GF-D8 (cell line): ENCODE data around the gene MARCKSL1.

Experiments
- DNase-seq: peaks from one replicate; lab custom pipeline; 2025; lab: John Stamatoyannopoulos, UW

MARCKSL1 gene

DNA sequence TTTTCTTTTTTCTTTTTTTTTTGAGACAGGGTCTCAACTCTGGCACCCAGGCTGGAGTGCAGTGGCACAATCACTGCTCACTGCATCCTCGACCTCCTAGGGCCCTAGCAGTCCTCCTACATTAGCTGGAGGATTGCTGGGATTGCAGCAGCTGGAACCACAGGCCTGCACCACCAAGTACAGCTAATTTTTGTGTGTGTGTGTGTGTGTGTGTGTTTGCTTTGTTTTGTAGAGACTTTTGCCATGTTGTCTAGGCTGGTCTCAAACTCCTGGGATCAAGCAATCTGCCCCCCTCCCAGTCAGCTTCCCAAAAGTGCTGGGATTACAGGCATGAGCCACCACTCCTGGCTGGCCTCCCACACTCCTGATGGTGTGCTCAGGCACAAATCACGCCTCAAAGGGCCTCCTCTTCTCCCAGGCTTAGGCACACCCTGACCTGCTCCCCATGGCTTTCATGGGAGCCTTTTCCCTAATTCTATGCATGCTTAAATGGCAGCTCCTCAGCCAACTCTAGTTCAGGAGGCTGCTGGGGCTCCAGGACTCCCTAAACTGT lies 16.9 kb upstream of the MARCKSL1 start:
- no peak for DNase-seq

DNA sequence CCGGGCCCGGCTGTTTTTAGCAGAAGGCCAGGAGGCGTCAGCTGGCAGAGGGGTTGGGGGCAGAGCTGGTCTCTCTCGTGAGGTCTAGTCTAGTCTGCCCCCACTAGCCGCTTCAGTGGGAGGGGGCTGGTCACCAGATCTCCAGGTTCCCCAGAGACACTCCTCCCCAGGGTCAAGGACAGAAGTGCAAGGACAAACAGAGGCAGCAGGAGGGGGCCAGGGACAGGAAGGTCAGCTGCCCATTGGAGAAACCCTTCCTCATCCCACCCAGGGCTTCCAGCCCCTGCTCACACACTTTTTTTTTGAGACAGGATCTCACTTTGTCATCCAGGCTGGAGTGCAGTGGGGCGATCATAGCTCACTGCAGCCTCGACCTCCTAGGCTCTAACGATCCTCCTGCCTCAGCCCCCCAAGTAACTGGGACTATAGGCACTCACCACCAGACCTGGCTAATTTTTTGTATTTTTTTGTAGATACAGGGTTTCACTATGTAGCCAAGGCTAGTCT lies 16.3 kb upstream of the MARCKSL1 start:
- no peak for DNase-seq

DNA sequence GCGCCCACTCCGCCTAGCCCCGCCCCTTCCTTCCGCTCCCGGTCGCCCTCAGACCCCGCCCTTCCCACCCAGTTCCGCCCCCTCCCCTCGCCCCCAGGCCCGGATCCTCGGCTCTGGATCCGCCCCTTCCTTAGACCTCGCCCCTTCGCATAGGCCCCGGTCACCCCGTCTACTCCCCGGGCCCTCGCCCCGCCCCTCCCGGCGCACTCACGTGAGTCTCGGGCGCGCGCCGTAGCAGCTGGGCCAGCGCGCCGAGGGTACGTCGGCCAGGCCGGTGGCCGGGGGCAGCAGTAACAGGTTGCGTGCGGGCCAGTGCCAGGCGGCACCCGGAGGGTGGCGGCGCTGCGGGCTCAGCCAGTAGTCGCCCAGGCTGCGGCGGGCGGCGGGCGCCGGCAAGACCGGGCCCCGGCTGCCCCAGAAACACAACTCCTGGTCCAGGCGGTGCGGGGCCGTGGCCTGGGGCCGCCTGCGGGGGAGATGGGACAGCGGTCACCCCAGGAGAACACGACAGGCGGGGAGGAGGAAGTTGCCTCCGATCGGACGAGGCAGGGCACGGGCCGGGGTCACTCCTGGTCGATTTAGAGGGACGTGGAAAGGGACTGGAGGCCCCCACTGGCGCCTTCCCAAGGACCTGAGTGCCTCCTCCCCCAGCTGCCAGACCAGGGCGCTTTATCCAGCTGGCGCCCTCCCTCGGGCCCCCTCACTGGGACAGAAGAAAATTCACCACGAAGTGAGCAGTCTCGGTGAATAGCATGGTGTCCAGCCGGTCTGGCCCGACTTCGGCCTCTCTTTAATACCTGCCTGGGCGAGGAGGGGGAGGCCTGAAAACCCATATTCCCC lies 15.6 kb upstream of the MARCKSL1 start:
- DNase-seq, result peak; percentile 76

DNA sequence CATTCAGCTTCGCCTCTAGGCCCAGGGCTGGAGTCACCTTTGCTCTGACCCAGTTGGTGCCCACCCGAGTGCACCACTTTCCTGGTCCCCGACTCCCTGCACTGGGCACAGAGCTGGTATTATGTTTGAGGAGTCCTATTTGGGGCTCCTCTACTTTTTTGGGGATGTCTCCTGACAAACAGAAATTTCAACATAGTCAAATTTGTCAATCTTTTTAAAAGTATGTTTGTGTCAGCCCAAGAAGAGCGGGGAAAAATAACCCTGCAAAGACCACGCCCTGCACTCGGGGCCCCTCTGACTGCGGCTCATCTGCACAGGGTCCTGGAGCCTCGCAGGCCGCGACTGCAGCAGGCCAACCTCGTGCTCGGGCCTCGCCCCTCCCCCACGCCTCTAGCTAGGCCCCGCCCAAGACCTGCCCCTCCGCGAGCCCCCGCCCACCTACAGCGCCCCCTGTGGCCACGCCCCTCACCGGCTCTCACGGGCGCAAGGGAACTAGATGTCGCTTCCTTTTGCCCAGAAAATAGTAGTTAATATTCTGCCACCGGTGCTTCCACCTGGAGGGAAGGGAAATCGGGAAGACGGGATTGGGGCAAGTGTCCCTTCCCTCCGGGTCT lies 14.9 kb upstream of the MARCKSL1 start:
- DNase-seq, result peak; percentile 61

DNA sequence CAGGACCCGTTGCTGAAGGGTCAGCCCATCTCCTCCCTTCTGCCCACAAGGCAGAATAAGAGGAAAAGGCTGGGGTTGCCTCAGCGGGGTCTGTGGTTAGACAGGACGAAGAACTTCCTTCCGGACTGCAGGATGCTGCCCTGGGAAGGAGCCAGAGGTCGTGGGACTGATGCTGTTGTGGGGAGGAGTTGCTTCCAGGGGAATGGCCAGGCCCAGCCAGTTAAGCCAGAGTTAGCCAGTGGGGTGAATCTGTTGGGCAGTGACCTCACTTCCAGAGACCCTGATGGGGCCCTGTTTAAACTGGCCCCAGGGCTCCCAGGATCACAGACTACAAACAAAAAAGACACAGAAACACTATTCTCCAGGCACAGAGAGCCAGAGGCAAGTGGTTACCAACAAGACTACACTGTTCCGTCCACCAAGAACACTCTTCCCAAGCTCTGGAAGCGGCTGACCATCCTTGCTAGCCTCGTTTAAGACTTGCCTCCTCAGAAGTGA lies 13.2 kb upstream of the MARCKSL1 start:
- DNase-seq, result peak; percentile 76

DNA sequence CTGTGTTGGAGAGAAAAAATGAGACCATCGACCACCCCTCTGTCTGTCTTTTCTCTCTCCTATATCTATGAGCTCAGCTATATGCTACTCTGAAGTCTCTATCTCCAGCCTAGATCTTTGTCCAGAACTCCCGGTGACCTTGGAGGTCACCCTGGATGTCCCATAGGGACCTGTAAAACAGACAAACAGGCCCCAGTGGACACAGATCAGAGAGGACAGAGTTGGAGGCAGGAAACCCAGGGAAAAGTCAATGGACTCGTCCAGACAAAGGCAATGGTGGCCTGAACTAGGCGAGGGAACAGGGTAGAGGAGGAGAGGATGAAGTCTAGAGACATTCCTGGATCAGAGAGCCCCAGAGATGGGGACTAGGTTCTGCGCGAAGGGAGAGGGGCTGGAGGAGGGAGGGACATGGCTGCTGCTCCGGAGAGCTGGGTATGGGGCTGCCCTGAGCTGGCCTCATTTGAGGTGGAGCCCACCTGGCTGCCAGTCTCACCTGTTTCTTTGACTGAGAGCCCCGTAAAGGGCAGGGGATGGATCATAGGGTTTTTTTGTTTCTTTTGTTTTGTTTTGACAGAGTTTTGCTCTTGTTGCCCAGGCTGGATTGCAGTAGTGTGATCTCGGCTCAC lies 10.6 kb upstream of the MARCKSL1 start:
- no peak for DNase-seq

DNA sequence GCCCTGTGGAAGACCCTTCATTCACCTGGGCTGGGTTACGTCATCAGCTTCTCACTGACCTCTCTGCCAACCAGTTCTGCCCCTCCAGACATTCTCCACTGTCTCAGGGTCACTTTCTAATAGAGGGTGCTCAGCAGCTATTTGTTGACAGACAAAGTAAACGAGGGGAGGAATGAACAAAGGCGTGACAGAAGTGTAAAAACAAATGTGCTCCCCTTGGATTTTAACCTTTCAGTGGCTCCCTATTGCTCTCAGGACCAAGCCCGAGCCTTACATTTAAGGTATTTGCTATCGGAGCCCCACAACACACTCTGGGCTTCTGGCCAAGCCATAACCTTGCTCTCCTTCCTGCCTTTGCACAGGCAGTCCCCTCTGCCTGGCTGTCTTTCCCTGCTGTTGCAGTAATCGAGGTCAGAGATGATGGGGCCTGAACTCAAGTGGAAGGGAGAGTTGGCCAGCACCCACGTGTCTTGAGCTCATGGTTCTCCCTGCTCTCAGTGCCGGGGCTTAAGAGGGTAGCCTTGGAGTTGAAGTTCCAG lies 9.3 kb upstream of the MARCKSL1 start:
- peak; percentile 53 for DNase-seq

DNA sequence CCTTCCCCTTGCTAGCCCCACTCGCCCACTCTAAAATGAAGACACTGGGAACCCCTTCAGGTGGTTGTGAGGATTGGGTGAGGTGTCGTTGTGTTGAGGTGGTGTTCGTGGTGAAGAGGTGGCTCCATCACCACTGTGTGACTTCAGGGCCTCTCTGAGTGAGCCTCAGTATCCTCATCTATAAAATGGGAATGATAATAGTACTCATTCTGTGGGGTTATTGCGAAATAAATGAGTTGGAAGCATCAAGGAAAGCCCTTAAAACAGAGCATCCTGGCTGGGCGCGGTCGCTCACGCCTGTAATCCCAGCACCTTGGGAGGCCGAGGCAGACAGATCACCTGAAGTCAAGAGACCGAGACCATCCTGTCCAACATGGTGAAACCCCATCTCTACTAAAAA lies 6.7 kb upstream of the MARCKSL1 start:
- DNase-seq, result no peak

DNA sequence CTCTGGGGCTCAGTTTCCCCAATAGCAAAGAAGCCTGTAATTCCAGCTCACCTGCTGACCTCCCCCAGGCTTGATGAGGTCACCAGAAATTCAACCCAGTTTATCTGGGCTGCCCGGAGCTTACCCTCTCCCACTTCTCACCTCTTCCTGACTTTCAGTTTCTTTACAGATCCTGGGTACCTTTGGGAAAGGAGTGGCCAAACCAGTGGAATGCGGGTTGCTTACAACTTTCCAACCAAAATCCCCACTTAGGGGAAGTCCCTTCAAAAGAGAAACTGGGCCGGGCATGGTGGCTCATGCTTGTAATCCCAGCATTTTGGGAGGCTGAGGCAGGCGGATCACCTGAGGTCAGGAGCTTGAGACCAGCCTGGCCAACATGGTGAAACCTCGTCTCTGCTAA lies 5.9 kb upstream of the MARCKSL1 start:
- DNase-seq, result no peak

DNA sequence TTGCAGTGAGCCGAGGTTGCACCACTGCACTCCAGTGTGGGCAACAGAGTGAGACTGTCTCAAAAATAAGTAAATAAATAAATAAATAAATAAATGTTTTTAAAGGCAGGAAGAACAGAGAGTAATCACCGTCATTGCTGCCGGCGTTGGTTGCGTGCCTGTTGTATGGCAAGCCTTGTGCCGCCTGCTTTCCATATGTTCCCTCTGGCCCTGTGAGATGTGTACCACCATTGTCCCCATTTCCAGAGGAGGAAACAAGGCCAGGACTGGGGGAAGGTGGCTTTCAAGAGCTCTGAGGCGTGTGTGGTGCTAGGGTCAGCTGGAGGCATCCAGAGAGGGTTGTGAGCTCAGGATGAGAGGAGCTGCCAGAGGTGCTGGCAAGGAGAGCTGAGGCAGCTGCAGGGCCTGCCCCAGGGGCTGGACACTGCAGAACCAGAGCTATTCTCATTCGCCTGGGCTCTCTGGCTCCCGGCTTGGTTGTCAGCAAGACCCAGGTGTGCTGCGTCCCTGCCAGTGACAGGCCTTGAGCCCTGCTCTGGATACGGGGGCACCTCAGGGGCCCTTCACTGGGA lies 5.2 kb upstream of the MARCKSL1 start:
- DNase-seq, result no peak

DNA sequence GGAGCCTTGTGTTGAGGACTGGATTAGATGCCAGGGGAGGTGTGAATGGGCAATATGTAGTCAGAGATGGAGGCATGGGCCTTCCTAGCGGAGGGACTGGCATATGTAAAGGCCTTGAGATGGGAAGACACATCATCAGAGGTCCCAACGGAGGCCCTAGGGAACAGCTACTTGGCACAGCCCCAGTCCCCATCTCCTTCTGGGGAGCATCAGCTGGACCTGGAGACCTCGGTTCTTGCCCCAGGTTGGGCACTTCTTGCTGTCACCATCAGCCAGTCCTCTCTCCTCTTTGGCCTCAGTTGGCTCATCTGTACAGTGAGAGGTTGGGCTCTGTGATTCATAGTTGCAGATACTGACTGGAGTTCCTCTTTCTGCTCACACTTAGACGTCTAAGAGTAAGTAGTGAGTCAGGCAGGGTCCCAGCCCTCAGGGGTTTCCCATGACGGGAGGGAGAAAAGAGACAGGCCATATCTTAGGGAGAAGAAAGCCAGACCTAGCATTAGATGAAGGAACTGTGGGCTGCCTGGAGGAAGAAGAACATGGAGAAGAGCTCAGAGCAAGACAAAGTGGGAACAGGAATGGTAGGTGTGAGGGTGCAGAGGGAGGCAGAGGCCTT lies 3.4 kb upstream of the MARCKSL1 start:
- no peak for DNase-seq

DNA sequence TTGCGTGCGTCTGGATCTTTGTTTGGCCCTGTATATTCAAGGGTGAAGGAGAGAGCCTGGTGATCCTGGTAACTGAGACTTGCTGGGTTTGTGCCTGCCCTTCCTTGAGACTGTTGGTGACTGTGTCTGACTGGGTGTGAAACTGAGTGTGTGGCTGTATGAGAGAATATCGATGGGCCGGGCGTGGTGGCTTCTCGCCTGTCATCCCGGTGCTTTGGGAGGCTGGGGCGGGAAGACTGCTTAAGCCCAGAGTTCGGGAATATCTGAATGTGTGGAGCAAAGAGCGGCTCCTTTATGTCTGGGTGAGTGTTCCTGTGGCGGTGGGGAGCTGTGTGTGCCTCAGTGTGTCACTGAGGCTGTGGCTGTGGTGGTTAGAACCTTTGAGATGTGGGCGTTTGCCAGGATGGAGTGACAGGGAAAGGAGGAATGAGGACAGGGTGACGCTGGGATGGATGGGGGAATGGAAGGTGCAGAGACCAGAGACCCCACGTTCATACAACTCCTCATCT lies 2.7 kb upstream of the MARCKSL1 start:
- DNase-seq, result no peak

DNA sequence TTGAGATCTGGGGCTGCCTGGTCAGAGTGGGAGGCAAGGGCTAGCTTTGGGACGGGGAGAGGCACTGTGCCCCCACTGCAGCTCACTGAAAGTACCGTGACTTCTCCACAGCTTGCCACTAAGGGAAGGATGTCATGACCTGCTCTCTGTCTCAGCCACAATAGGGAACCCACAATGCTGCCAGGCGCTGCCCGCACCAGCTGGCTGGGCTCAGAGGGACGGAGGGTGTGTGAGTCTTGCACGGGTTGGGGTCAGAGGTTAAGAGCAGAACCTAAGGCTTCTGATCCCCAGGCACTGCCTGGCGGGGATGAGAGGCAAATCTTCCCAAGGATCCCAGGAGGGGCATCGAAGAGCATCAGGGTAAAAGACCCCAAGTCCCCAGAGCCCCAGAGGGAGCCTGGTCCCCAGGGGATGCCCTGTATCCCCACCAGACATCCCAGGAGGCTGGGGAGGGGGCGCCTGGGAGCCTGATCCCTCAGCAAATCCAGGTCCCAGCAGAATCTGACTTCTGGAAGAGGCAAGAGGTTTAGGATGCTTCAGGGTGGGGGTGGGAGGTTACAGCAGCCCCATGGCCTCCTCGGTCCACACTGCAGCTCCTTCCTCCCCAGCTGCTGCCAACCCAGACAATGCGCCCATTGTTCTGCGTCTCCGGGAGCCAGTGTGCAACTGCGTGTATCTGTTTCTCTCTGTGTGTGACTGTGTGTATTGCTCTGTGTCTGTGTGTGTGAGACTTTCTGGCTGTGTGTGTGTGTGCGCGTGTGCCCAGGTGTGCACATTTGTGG lies 2.0 kb upstream of the MARCKSL1 start:
- DNase-seq, result peak; percentile 43

DNA sequence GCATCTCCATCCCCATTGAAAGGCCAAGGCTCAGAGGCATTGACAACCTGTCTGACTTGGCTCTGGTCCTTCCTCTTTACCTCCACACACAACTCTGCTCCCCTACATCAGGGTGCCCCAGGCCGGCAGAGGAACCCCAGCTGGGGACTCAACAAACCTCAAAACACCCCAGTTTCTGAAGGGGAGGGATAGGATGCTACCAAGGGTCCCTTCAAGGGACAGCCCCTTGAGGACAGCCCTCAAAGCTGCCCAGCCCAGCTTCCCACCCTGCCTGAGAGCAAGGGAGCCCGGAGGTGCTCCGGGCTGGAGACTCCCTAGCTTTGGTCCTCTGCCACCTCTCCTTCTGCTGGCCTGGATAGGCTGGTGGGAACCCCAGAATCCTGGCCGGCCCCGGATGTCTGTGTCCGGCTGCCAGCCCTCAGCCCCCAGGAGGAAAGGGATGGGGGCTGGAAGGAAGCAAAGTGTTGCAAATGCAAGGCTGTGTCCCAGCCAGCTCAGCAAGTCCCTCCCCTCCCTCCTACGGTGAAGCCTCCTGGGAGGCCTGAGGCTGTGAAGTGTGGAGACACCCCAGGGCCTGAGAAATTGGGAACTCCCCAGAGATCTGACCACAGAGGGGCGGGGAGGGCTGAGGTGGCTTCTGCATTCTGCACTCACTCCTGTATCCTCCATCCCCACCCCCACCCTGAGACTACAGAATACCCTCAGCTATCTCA lies 1.1 kb upstream of the MARCKSL1 start:
- DNase-seq, result peak; percentile 78

DNA sequence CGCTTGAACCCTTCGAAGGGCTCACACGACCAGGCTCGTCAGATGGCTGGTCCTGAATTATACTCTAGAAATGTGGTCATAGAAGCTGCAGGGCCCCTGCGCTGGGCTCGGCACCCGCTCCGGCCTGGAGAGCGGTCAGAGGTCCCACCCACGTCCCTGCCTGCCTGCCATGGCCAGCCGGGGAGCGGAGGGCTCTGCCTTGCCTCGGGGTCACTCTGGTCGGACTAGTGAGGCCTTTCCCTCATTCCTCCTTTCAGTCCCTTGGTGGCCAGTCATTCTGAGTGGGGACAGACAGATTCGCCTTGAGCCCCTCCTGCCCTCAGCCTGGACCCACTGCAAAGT lies 529 bp upstream of the MARCKSL1 start:
- DNase-seq, result no peak

DNA sequence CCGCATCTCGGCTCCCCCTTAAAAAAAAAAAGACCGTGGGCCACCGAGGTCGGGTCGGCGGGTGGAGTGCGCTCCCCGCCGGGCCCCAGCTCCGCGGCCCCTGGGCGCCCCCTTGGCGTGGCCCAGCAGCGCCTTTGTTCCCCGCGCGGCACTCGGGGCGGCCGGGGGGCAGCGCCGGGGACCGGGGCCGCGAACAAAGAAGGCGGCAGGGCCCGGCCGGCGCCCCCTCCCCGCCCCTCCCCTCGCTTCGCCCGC lies 571 bp downstream of the MARCKSL1 start:
- DNase-seq, result no peak

DNA sequence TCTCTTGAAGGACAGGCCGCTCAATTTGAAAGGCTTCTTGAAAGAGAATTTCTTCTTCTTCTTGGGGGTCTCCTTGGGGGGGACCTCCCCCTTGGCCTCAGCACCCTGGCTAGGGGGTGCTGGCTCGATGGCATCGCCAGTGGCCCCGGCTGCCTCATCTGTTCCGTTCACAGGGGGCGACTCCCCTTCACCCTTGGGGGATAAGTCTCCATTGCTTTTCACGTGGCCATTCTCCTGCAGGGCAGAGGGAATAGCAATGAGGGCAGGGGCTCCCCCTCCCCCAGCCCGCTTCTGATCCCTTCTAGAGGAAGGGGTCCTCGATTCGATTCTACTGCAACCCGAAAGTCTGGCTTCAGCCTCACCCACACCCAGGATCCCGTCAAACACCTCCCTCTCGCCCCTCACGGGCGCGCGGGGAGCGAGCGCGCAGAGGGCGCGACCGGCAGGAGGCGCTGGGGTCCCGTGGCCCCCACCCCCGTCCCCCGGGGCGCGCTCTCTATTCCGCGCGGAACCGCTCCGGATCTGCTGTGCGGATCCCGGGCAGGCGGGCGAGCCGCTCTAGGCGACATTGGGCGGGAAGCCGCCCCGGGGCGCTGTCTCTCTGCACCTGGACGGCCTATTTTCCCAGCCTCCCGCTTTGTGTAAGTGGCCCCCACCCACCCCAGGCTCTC lies 1.0 kb downstream of the MARCKSL1 start:
- DNase-seq, result no peak

DNA sequence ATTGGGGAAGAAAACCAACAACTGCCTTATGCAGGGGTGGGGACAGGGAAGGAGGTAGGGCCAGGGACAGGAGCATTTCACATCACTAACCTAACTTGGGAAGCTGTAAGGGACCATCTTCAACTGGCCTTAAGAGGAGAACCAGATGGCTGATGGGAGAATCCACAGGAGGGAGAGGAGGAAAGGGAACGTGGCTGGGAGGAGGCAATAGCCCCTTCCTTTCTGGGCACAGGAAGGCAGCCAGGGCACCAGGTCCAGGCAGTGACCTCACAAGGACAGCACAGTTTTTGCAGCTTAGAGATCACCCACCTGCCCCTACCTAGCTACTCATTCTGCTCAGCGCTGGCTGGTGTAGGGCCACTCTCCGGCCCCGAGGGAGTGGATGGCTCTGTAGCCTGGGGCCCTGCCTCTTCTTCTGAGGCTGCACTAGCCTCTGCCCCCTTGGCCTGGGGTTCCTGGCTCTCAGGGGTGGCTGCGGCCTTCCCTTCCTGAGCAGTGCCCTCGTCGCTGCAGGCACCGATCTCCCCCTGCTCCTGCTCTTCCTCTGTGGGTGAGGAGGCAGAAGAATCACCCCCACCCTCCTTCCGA lies 1.7 kb downstream of the MARCKSL1 start:
- no peak for DNase-seq

DNA sequence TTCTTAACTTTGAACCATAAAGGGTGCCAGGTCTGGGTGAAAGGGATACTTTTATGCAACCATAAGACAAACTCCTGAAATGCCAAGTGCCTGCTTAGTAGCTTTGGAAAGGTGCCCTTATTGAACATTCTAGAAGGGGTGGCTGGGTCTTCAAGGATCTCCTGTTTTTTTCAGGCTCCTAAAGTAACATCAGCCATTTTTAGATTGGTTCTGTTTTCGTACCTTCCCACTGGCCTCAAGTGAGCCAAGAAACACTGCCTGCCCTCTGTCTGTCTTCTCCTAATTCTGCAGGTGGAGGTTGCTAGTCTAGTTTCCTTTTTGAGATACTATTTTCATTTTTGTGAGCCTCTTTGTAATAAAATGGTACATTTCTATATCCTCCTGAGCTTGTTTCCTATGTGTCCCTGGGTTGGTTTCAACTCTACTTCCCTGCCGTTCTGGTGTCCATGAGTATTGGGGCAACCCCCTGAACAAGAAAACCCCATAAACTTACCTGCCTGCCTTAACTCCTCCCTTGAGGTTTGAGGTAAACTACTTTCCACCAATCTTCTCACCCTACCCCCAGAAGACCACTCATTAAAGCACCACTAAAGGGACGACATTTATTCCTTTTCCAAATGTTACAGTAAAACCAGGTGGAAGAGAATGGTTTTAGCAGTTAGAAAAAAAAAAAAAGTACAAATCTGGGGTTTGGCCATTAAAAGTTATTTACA lies 2.6 kb downstream of the MARCKSL1 start:
- DNase-seq, result no peak
